D721Med (cell line): ENCODE results near the gene LRMDA.

Source experiments
- DNase-seq: peaks from one replicate; pipeline ENCODE4 v3.0.0; 2011; ENCODE audit warnings: low spot score; ENCODE audit not compliant: insufficient read length
- FAIRE-seq: peaks from 2 replicates; lab custom pipeline; 2011; peaks lifted over from hg19 to GRCh38; lab: Jason Lieb, UNC
- TF ChIP-seq, protein P1 (sequence below): IDR thresholded peaks from 2 replicates; pipeline ENCODE4 v1.5.1; 2012; ENCODE audit warnings: mild to moderate bottlenecking, control low read depth; ENCODE audit not compliant: insufficient read depth; ENCODE audit errors: missing control alignments

LRMDA gene

DNA sequence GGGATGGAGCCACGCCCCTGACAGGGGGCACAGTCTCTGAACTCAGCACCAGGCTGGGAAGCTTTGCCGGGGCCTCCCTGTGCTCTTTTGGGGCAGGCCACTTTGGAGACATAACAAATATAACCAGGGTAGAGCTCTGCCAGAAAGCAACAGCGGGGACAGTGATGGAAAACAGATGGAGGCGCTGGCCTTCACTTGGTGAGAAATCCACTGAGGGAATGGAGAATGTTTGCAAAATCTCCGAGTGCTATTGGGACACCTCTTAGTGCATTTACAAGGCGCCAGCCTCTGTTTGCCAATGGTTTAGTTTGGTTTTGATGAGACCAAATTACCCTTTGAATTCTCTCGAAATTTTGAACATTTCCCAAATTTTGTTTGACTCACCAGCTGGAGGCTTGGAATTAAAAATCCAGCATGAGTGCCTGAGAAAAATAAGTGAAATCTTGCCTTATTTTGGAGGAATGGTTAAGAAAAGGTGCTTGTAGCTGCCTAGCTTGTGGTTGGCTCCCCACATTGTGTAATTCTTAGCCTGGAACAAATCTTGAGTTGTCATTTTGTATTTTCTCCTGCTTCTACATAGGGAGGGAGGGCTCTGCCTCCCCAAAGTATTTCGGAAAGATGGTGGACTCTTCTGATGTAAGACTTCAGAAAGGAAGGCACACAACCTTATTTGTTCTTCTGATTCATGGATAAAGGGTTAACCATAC is 980.5 kb downstream of the LRMDA start:
- no peak for DNase-seq
- no peak for FAIRE-seq
- TF ChIP-seq, protein P1, sequence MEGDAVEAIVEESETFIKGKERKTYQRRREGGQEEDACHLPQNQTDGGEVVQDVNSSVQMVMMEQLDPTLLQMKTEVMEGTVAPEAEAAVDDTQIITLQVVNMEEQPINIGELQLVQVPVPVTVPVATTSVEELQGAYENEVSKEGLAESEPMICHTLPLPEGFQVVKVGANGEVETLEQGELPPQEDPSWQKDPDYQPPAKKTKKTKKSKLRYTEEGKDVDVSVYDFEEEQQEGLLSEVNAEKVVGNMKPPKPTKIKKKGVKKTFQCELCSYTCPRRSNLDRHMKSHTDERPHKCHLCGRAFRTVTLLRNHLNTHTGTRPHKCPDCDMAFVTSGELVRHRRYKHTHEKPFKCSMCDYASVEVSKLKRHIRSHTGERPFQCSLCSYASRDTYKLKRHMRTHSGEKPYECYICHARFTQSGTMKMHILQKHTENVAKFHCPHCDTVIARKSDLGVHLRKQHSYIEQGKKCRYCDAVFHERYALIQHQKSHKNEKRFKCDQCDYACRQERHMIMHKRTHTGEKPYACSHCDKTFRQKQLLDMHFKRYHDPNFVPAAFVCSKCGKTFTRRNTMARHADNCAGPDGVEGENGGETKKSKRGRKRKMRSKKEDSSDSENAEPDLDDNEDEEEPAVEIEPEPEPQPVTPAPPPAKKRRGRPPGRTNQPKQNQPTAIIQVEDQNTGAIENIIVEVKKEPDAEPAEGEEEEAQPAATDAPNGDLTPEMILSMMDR = no peak

DNA sequence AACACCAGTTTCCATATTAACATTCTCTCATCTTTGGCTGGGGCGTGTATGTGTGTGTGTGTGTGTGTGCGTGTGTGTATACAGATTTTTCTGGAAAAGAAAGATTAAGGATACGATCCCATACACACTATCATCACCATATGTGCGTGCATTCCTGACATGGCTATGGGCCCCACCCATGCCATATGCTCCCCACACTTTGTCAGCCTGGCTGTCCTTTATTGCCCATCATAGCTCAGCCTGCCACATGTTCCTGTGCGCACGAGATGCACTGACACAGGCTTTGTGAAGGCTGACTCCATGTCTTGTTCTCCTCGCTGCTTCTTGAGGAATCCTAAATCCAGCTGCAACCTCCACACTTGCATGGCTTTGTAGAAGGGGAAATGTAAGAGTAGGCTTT is 984.1 kb downstream of the LRMDA start:
- FAIRE-seq (no peak), DNase-seq (no peak)

DNA sequence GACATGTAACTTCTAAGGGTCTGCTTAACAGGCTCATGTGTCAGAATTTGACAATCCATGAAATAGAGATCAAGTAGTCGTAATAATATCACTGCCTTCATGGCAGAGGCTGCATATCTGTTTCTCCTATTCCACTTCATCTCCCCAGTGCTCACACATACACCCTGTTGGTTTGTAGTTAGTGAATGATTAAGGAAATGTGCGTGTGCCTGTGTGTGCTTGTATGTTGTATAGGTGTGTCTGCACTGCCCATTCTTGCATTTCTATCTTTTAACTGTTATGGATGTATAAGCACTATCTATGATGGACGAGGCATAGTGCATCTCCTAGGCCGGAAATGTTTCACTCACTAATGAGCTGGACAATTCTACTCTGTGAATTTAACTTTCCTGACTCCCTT is 985.2 kb downstream of the LRMDA start:
- FAIRE-seq (no peak), DNase-seq (no peak)
- TF ChIP-seq, protein P1 = no peak

More for the DNA sequence above, 984.1 kb downstream of the LRMDA start:
- TF ChIP-seq, protein P1 = no peak

DNA sequence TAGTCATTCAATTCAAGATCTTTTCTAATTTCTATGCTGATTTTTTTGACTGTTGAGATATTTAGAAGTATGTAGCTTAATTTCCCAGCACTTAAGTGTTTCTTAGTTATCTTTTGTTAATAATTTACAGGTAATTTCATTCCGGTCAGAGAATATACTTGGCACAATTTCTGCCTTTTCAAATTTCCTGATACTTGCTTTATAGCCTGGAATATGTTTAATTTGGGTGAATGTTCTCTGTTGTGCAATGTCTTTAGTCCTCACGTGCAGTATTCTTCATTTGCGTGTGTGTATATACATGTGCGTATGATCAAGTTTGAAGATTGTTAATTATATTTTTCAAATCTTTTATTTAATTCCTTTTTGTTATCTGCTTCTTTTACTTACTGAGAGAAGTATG is 989.3 kb downstream of the LRMDA start:
- TF ChIP-seq, protein P1 = no peak
- DNase-seq = no peak
- FAIRE-seq = no peak

DNA sequence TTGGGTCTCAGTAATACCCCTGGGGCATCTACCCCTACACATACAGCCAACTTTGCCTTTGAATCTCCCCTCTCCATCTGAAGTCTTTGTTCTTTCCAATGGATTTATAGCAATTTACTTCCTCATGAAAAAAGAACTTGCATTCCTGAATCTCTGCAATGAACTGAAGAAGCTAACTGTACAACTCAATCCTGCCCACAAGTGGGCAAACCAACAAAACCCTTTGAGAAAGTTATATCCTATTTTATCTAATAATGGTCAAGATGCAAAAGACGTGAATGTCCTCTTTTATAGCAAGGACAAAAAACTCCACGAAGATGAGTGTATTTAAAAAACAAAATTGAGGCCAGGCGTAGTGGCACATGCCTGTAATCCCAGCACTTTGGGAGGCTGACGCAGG is 991.3 kb downstream of the LRMDA start:
- FAIRE-seq = no peak
- no peak for DNase-seq
- TF ChIP-seq, protein P1 = no peak

DNA sequence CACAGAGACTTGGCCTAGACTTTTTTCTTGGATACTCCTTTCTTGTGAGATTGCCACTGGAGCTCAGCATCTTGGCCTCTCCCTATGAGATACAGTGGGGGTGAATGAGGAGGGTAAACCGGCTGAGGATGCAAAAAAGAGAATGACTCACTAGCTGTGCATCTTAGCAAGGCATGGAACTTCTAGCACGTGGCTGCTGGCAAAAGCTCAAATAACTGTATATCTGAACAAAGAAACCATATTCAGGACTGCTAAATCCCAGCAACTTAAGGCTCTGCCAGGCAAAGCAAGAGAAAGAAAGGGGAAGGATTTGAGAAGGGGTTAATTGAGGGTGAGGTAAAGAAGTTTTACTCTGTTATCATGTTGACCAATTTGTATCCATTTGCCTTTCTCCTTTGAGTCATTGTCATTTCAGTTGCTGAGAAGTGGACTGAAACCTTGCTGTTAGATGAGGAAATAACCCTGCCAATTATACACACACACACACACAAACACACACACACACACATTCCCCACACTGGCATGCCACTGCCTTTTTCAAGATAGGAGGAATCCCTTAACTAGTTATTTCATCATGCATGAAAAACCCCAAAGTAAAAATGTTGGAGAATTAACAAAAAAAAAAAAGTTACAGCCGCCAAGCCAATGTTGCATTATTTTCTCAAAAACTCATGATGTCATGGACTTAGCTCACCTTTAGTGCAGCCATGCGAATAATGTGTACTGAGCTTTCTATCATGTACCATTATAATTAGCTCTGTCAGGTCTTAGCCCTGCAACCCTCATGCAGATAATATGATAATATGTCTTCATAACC is 997.3 kb downstream of the LRMDA start:
- FAIRE-seq = no peak
- DNase-seq = no peak
- TF ChIP-seq, protein P1 = no peak
